MCF 10A (cell line): Measurements from ENCODE around the gene GNAL. TPM values are rescaled to one million over a fixed set of nuclear protein-coding genes. Genes with fewer than 3 reads are reported as not detected.

Experiments used
- BruUV-seq: library from RNA; stranded (reverse); fragments of 400-500 nt; replicated peaks from 2 replicates; lab custom pipeline; 2021; lab: Mats Ljungman, UMichigan
- CTCF ChIA-PET: fragments of 300-600 bp; sonication (Branson Sonifier 250); formaldehyde crosslinking; extraction: SDS; loops from one replicate; lab custom pipeline; 2021; ENCODE audit warnings: antibody characterized with exemption, inconsistent platforms; lab: Yijun Ruan, JAX
- POLR2A ChIA-PET: fragments of 300-600, 350-650 bp; sonication (Branson Sonifier 250); formaldehyde crosslinking; extraction: SDS; loops from one replicate; lab custom pipeline; 2020; ENCODE audit warnings: antibody characterized with exemption, inconsistent platforms; lab: Yijun Ruan, JAX
- DNase-seq: peaks from one replicate; pipeline ENCODE4 v3.0.0-alpha.2; 2018; ENCODE audit not compliant: unreplicated experiment
- H3K27ac Mint-ChIP-seq: one replicate; pipeline ENCODE4 v1.8.0; 2022; ENCODE audit warnings: mild to moderate bottlenecking, low read depth, mixed read lengths; ENCODE audit not compliant: unreplicated experiment
- H3K27me3 Mint-ChIP-seq: one replicate; pipeline ENCODE4 v1.8.0; 2022; ENCODE audit warnings: mixed read lengths; ENCODE audit not compliant: insufficient read depth, unreplicated experiment
- H3K36me3 Mint-ChIP-seq: one replicate; pipeline ENCODE4 v1.8.0; 2022; ENCODE audit warnings: mild to moderate bottlenecking, moderate library complexity, mixed read lengths; ENCODE audit not compliant: insufficient read depth, unreplicated experiment
- H3K4me1 Mint-ChIP-seq: one replicate; pipeline ENCODE4 v1.8.0; 2022; ENCODE audit warnings: mixed read lengths; ENCODE audit not compliant: insufficient read depth, unreplicated experiment
- H3K4me3 Mint-ChIP-seq: one replicate; pipeline ENCODE4 v1.8.0; 2022; ENCODE audit warnings: mild to moderate bottlenecking, moderate library complexity, mixed read lengths; ENCODE audit not compliant: unreplicated experiment
- H3K9me3 Mint-ChIP-seq: one replicate; pipeline ENCODE4 v1.8.0; 2022; ENCODE audit warnings: mixed read lengths; ENCODE audit not compliant: unreplicated experiment
- CTCF ChIP-seq: fragments of 200-600 bp; IDR thresholded peaks from one replicate; pipeline ENCODE4 v1.8.0; 2022; ENCODE audit warnings: antibody characterized with exemption, mild to moderate bottlenecking; ENCODE audit not compliant: unreplicated experiment
- intact Hi-C: fragments of 100-400 bp; cut with micrococcal nuclease; formaldehyde crosslinking; loops from 2 replicates; pipeline ENCODE4 v1.14.1; 2022
- total RNA-seq: library from RNA; stranded (reverse); gene quantifications from 2 replicates; pipeline ENCODE4 v1.2.3, GENCODE V29; 2022

GNAL gene
- total RNA-seq, 1 experiment from 2014 or later, result 1.6 TPM

GRCh38 chr18:11859903-11860407 is 170.9 kb downstream of the GNAL start:
- CTCF ChIA-PET, result interaction anchor here (0.5 to 1.9 kb wide), 7 partner anchors 12 to 1087 kb away, joined by 3 to 6 read pairs (median 4); no protein-coding TSS in a partner anchor
- Mint-ChIP-seq H3K4me3 (peak overlapping the region; percentile 67), H3K27ac (peak overlapping the region; percentile 98), H3K4me1 (peaks cover 44% of the 10 kb centered on the region), H3K36me3 (peaks cover 6% of the 10 kb centered on the region), H3K9me3 (no peaks in the 10 kb centered on the region), H3K27me3 (no peaks in the 10 kb centered on the region)
- DNase-seq, result peak; percentile 97
- BruUV-seq, result no TSS peak
- intact Hi-C loops, result loop anchor here (2.0 kb wide), 1 partner anchor 49 kb away; the partner anchor contains the start of gene MPPE1
- POLR2A ChIA-PET, result interaction anchor here (0.6 to 4.4 kb wide), 7 partner anchors 11 to 201 kb away, joined by 3 to 35 read pairs (median 5); partner anchors contain the start of genes CHMP1B, IMPA2 and MPPE1
- peak; percentile 48 for TF ChIP-seq CTCF

- intact Hi-C loops, result loop anchor here (2.0 kb wide), 1 partner anchor 48 kb away; the partner anchor contains the start of gene MPPE1
- Mint-ChIP-seq H3K27me3 (no peaks in the 10 kb centered on the region), H3K36me3 (peaks cover 2% of the 10 kb centered on the region), H3K9me3 (no peaks in the 10 kb centered on the region), H3K27ac (peak overlapping the region; percentile 98), H3K4me1 (peaks cover 44% of the 10 kb centered on the region), H3K4me3 (no peak overlapping the region)
- CTCF ChIA-PET, result interaction anchor here (0.6 to 1.9 kb wide), 4 partner anchors 9 to 199 kb away, joined by 3 to 5 read pairs (median 4); no protein-coding TSS in a partner anchor
- no TSS peak for BruUV-seq
- no peak for TF ChIP-seq CTCF
- POLR2A ChIA-PET, result interaction anchor here (1.0 to 4.4 kb wide), 6 partner anchors 9 to 128 kb away, joined by 3 to 35 read pairs (median 5); partner anchors contain the start of genes CHMP1B, IMPA2 and MPPE1
- DNase-seq, result no peak
These were observed 171.8 kb downstream of the GNAL start for GRCh38 chr18:11860594-11861450.

- intact Hi-C loops, result loop anchor here (2.0 kb wide), 1 partner anchor 47 kb away; the partner anchor contains the start of gene MPPE1
- no peak overlapping the region for H3K4me3 Mint-ChIP-seq
- ChIA-PET CTCF (no interaction called here), POLR2A (no interaction called here)
- DNase-seq, result no peak
- H3K27ac Mint-ChIP-seq, result no peak overlapping the region
- no peaks in the 10 kb centered on the region for H3K27me3 Mint-ChIP-seq
- H3K9me3 Mint-ChIP-seq, result no peaks in the 10 kb centered on the region
- no peaks in the 10 kb centered on the region for H3K36me3 Mint-ChIP-seq
- TF ChIP-seq CTCF, result no peak
- H3K4me1 Mint-ChIP-seq, result peaks cover 44% of the 10 kb centered on the region
- BruUV-seq, result no TSS peak
These were observed 172.7 kb downstream of the GNAL start for GRCh38 chr18:11861583-11862288.
